NK-92 (cell line): Measurements from ENCODE around the gene C1orf74.

Experiments used
- DNase-seq: peaks from one replicate; lab custom pipeline; 2025; ENCODE audit not compliant: unreplicated experiment; lab: John Stamatoyannopoulos, UW

The C1orf74 gene

GRCh38 chr1:209772126-209772525 is 12.2 kb downstream of the C1orf74 start:
- DNase-seq, result no peak

- no peak for DNase-seq
These were observed 13.5 kb downstream of the C1orf74 start for GRCh38 chr1:209770636-209771415.

- no peak for DNase-seq
These were observed 14.4 kb downstream of the C1orf74 start for GRCh38 chr1:209769971-209770370.

- DNase-seq, result no peak
These were observed 15.0 kb downstream of the C1orf74 start for GRCh38 chr1:209769171-209769904.

GRCh38 chr1:209768354-209768774 is 16.0 kb downstream of the C1orf74 start:
- peak; percentile 18 for DNase-seq

GRCh38 chr1:209767706-209768105 is 16.7 kb downstream of the C1orf74 start:
- no peak for DNase-seq

GRCh38 chr1:209767096-209767495 is 17.3 kb downstream of the C1orf74 start:
- no peak for DNase-seq

- no peak for DNase-seq
These were observed 18.3 kb downstream of the C1orf74 start for GRCh38 chr1:209766051-209766450.

- DNase-seq, result no peak
These were observed 23.2 kb downstream of the C1orf74 start for GRCh38 chr1:209761011-209761635.

GRCh38 chr1:209759829-209760359 is 24.5 kb downstream of the C1orf74 start:
- no peak for DNase-seq

- no peak for DNase-seq
These were observed 26.0 kb downstream of the C1orf74 start for GRCh38 chr1:209758400-209758799.

- no peak for DNase-seq
These were observed 27.5 kb downstream of the C1orf74 start for GRCh38 chr1:209756615-209757445.

GRCh38 chr1:209755926-209756614 is 28.3 kb downstream of the C1orf74 start, which contains the start of gene TRAF3IP3:
TSS of gene TRAF3IP3 (plus strand) at chr1:209756053. CDS start at chr1:209760040, 3,987 bp downstream.
- no peak for DNase-seq

- DNase-seq, result no peak
These were observed 29.1 kb downstream of the C1orf74 start for GRCh38 chr1:209755256-209755655.

GRCh38 chr1:209752890-209753289 is 31.5 kb downstream of the C1orf74 start:
- DNase-seq, result no peak

GRCh38 chr1:209751627-209752231 is 32.6 kb downstream of the C1orf74 start:
- DNase-seq, result no peak

- no peak for DNase-seq
These were observed 34.6 kb downstream of the C1orf74 start for GRCh38 chr1:209749670-209750323.

- DNase-seq, result no peak
These were observed 35.2 kb downstream of the C1orf74 start for GRCh38 chr1:209749205-209749604.

- DNase-seq, result no peak
These were observed 35.7 kb downstream of the C1orf74 start for GRCh38 chr1:209748620-209749019.
